Heart right ventricle (tissue), 16 donors: ENCODE measurements around the gene GRIA2. TPM values are rescaled to one million over a fixed set of nuclear protein-coding genes. Genes with fewer than 3 reads are reported as not detected.
"Not testable (repeated sequence)": the region's sequence is repeated elsewhere in the genome, so short reads cannot be mapped to it uniquely, and the experiment has no call there.

Experiments used
- ATAC-seq, 8 donors: fragments of 200-7000 bp; cut with Tn5 transposase; one replicate each; pipeline ENCODE4 v1.9.1; 2020; ENCODE audit warnings: mild to moderate bottlenecking in 8 of 8, moderate library complexity in 8 of 8, moderate number of reproducible peaks in 1 of 8
- DNase-seq, 2 donors: peaks; one replicate each; pipeline ENCODE4 v3.0.0-alpha.2; 2020
- H3K27ac ChIP-seq, 10 donors: fragments of 200-600 bp; sonication (generic) in 2 of 10; one replicate each; pipeline versions ENCODE4 v1.5.0 to v1.8.0; 2020 to 2022; ENCODE audit warnings: mild to moderate bottlenecking in 3 of 10
- H3K27me3 ChIP-seq, 7 donors: fragments of 200-600 bp; one replicate each; pipeline ENCODE4 v1.8.0; 2021 to 2022; ENCODE audit warnings: mild to moderate bottlenecking in 2 of 7
- H3K36me3 ChIP-seq, 9 donors: fragments of 200-600 bp; sonication (generic) in 1 of 9; one replicate each; pipeline versions ENCODE4 v1.5.0 to v1.8.0; 2020 to 2022; ENCODE audit warnings: mild to moderate bottlenecking in 2 of 9
- H3K4me1 ChIP-seq, 9 donors: fragments of 200-600 bp; sonication (generic) in 1 of 9; one replicate each; pipeline versions ENCODE4 v1.5.0 to v1.8.0; 2020 to 2022; ENCODE audit warnings: mild to moderate bottlenecking in 4 of 9
- H3K4me3 ChIP-seq, 10 donors: fragments of 200-600 bp; sonication (generic) in 2 of 10; one replicate each; pipeline versions ENCODE4 v1.5.0 to v1.8.0; 2020 to 2022; ENCODE audit warnings: mild to moderate bottlenecking in 7 of 10, moderate library complexity in 2 of 10
- H3K9me3 ChIP-seq, 11 donors: fragments of 200-600 bp in 10 of 11; sonication (generic) in 2 of 11; one replicate each; pipeline versions ENCODE4 v1.5.0 to v1.8.0; 2013 to 2022; ENCODE audit warnings: mild to moderate bottlenecking in 2 of 11, control low read depth in 1 of 11, moderate library complexity in 1 of 11
- WGBS, 2 donors: extraction: QIAGEN DNeasy Blood & Tissue Kit; methylation state at CpG; one replicate each; pipeline ENCODE4 v1.1.7; 2013; ENCODE audit warnings: inconsistent platforms in 1 of 2; 5-methylcytosine and 5-hydroxymethylcytosine counted together
- intact Hi-C, 10 donors: fragments of 100-400 bp; cut with DNase I; formaldehyde crosslinking; loops; one replicate each; pipeline versions ENCODE4 v1.11.1 to v1.14.2; 2022
- long read RNA-seq, 3 donors: library from polyadenylated mRNA; unstranded; transcript quantifications; one replicate each; pipeline ENCODE4 v2.0.0, GENCODE V29; 2020 to 2021
- polyA plus RNA-seq, 2 donors: library from polyadenylated mRNA; stranded (reverse); fragments of 200-250 nt; gene quantifications; one replicate each; pipeline ENCODE4 v1.2.3, GENCODE V29; 2013
- total RNA-seq, 10 donors: library from RNA; stranded (reverse); fragmentation: NEBNext Ultra II Directional in 3 of 10; extraction: Animal tissue kit (Norgen Biotek cat#: 25700) in 3 of 10; gene quantifications; one replicate each; pipeline versions ENCODE4 v1.2.1 to v1.2.4, GENCODE V29; 2021 to 2023
- TF ChIP-seq, protein P1 (sequence below), 9 donors: fragments of 200-600 bp; sonication (generic) in 2 of 9; IDR thresholded peaks; one replicate each; pipeline versions ENCODE4 v1.5.0 to v1.8.0; 2021 to 2022; ENCODE audit warnings: antibody characterized with exemption in 9 of 9, mild to moderate bottlenecking in 5 of 9, moderate library complexity in 1 of 9
- donor health status: Arrhythmogenic right ventricular cardiomyopathy.
- donor health status: ischemic (EF 13 %, LVEDD 7.1; RV severe dilation, severe dysfunction).
- donor health status: healthy with polysubstance abuse.
- donor health status: DM: no; HTN: yes; CAD: no.
- donor health status: DM: no; HTN: no; CAD: no.
- donor health status: ischemic (EF 25% LVEDD 6.9; RV normal size, moderate dysfunction).
- donor health status: ischemic (EF 25% LVEDD 5.7; RV mildly dilated, moderate dysfunction).
- donor health status: healthy.
- donor health status: DM: yes; HTN: yes; CAD: no.
- donor health status: Ischemic cardiomyopathy.
- donor health status: ischemic (EF 35%, LVEDD 5.7; RV mildly dilated, moderate dysfunction).
- donor health status: nonischemic (EF 11% LVEDD 7.7; RV severe dilation, severe dysfunction).
- donor health status: DM: yes; HTN: yes; CAD: no.
- donor health status: PGD.
- donor health status: ischemic (EF 29% LVEDD 5.4; RV normal size, mild dysfunction).
- donor health status: nonischemic (EF 23%, LVEDD 6.1; RV moderate dilation, normal function).

GRIA2 gene
- total RNA-seq (under 1 TPM in 2 of 10 donors, not detected in 8; 0.20 to 0.51 TPM), polyA plus RNA-seq (not detected)
- long read RNA-seq, donor 1, result 0 reads
- long read RNA-seq, donor 2, result 0 reads
- long read RNA-seq, donor 3, result 0 reads

DNA sequence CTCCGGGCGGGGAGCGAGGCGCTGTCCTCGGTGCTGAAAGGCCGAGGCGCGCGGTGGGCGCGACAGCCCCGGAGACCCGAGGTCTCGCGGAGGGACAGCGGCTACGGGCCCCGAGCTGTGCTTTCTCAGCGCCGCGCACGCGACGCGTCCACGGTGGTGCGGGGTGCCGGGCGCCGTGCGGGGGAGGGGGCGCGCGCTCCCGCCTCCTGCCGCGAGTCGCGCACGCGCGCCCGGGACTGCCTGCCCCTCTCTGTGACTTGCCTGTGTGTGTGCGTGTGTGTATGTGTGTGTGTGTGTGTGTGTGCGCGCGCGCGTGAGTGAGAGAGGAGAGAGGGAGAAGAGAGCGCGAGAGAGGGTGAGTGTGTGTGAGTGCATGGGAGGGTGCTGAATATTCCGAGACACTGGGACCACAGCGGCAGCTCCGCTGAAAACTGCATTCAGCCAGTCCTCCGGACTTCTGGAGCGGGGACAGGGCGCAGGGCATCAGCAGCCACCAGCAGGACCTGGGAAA is at the start of gene GRIA2:
TSS of gene GRIA2 (plus strand) at position 358 of the 511 bp plus-strand sequence. CDS start 315 bp downstream, outside the sequence.
- no peaks in the 10 kb centered on the region for H3K36me3 ChIP-seq
- DNase-seq, result peak; percentile 32 to 42
- peak; percentile 50 to 93 (median 74) for ATAC-seq

DNA sequence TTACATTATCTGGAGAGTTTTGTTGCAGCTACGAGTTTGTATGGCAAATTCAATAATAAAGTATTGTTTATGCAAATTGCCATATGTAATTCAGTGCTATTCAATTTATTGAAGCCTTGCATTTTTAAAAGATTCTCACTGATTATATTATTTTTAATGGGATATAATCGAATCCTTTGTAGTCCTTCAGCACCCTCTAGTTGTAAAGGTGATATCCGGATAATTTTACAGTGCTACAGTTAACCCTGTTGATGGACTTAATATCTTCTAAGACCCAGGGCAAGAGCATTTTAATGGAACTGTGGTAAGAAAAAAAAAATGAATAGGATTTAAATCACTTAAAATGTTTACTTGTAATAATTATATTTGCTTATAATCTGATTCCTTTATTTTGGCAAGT is 48.5 kb upstream of the GRIA2 start:
- Histone ChIP-seq H3K4me1 (no peaks in the 10 kb centered on the region), H3K27ac (no peak overlapping the region), H3K36me3 (no peaks in the 10 kb centered on the region), H3K4me3 (no peak overlapping the region), H3K27me3 (no peaks in the 10 kb centered on the region), H3K9me3 (peaks cover 0 to 4% (median 0%) of the 10 kb centered on the region in 11 donors)
- TF ChIP-seq, protein P1, sequence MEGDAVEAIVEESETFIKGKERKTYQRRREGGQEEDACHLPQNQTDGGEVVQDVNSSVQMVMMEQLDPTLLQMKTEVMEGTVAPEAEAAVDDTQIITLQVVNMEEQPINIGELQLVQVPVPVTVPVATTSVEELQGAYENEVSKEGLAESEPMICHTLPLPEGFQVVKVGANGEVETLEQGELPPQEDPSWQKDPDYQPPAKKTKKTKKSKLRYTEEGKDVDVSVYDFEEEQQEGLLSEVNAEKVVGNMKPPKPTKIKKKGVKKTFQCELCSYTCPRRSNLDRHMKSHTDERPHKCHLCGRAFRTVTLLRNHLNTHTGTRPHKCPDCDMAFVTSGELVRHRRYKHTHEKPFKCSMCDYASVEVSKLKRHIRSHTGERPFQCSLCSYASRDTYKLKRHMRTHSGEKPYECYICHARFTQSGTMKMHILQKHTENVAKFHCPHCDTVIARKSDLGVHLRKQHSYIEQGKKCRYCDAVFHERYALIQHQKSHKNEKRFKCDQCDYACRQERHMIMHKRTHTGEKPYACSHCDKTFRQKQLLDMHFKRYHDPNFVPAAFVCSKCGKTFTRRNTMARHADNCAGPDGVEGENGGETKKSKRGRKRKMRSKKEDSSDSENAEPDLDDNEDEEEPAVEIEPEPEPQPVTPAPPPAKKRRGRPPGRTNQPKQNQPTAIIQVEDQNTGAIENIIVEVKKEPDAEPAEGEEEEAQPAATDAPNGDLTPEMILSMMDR (IDR thresholded peaks at IDR 0.05), result peak in 1 of 9 donors; percentile 22
- WGBS, 2 donors, result 36 to 49% methylated on average over 3 of the region's 3 CpGs
- intact Hi-C loops, result no loop called here
- ATAC-seq (no peak), DNase-seq (no peak)

More for the DNA sequence above, at the start of gene GRIA2:
- H3K27ac ChIP-seq, result no peak within 1 kb of the TSS
- TF ChIP-seq, protein P1 (IDR thresholded peaks at IDR 0.05), result no peak
- peaks cover 11 to 81% (median 64%) of the 10 kb centered on the region in 7 donors for H3K27me3 ChIP-seq
- intact Hi-C loops, result no loop called here
- H3K4me3 ChIP-seq, result peak within 1 kb of the TSS in 6 of 10 donors; percentile 15 to 34 (median 20)
- 3 to 4% methylated on average over 57 of the region's 57 CpGs for WGBS, 2 donors
- peaks cover 0 to 3% (median 0%) of the 10 kb centered on the region in 11 donors for H3K9me3 ChIP-seq
- peaks cover 0 to 15% (median 7%) of the 10 kb centered on the region in 9 donors for H3K4me1 ChIP-seq

DNA sequence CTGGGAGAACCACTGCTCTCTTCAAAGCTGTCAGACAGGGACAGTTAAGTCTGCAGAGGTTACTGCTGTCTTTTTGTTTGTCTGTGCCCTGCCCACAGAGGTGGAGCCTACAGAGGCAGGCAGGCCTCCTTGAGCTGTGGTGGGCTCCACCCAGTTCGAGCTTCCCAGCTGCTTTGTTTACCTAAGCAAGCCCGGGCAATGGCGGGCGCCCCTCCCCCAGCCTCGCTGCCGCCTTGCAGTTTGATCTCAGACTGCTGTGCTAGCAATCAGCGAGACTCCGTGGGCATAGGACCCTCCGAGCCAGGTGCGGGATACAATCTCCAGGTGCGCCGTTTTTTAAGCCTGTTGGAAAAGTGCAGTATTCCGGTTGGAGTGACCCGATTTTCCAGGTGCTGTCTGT is 40.3 kb upstream of the GRIA2 start:
- DNase-seq, intact Hi-C loops, H3K36me3 ChIP-seq, ATAC-seq, H3K4me1 ChIP-seq, H3K4me3 ChIP-seq, H3K9me3 ChIP-seq, H3K27ac ChIP-seq, H3K27me3 ChIP-seq: not testable (repeated sequence)
- WGBS, 2 donors, result 86 to 91% methylated on average over 13 to 14 of the region's 14 CpGs

DNA sequence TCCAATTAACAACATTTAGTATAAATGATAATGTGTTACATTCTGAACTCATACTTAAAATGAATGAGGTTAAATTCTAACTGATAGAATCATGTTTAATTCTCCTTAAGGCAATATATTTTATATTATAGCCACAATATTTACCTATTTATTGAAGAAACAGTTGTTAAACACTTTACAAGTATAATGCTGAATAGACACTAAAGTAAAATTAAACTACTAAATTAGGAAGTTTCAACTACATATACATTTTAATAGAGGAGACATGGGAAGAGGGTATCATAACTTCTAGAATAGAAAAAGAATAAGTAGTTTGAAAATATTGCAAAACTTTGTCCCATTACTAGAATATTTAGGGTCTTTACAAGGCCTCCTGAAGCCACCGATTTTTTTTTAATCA is 36.2 kb upstream of the GRIA2 start:
- Histone ChIP-seq H3K27ac (no peak overlapping the region), H3K36me3 (no peaks in the 10 kb centered on the region), H3K4me1 (no peaks in the 10 kb centered on the region), H3K9me3 (peaks cover 0 to 13% (median 0%) of the 10 kb centered on the region in 11 donors), H3K4me3 (no peak overlapping the region), H3K27me3 (peaks cover 0 to 4% (median 0%) of the 10 kb centered on the region in 7 donors)
- WGBS, 2 donors, result 87 to 88% methylated on average over 1 of the region's 1 CpG
- intact Hi-C loops, result no loop called here
- ATAC-seq (no peak), DNase-seq (no peak)
- TF ChIP-seq, protein P1 (IDR thresholded peaks at IDR 0.05), result no peak

DNA sequence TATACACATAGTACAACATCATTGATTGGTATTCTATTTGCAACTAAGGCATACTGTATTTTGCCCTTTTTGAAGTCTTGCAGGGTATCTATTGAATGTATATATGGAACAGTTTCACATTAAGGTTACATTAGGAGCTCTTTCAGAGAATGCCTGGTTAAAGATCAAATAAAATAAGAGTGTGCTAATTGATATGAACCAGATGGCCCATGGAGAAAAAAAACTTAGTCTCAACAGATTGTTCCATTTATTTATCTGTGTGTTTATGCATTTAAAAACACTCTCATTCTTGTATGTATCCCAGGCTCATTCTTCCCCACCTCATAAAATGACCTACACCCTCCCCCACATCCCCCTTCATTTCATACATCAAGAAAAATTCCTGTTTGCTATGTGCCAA is 35.2 kb upstream of the GRIA2 start:
- ATAC-seq (no peak), DNase-seq (no peak)
- Histone ChIP-seq H3K27me3 (peaks cover 0 to 3% (median 0%) of the 10 kb centered on the region in 7 donors), H3K4me1 (no peaks in the 10 kb centered on the region), H3K36me3 (no peaks in the 10 kb centered on the region), H3K4me3 (no peak overlapping the region), H3K9me3 (peaks cover 0 to 23% (median 0%) of the 10 kb centered on the region in 11 donors), H3K27ac (no peak overlapping the region)
- TF ChIP-seq, protein P1 (IDR thresholded peaks at IDR 0.05), result no peak
- intact Hi-C loops, result no loop called here
